T-helper 17 cell (primary cell): ENCODE results near the gene SLC34A2. TPM values are rescaled to one million over a fixed set of nuclear protein-coding genes. Genes with fewer than 3 reads are reported as not detected.
"Not testable (repeated sequence)": the region's sequence is repeated elsewhere in the genome, so short reads cannot be mapped to it uniquely, and the experiment has no call there.

Experiments used
- ATAC-seq: fragments of 150-1000 bp; cut with Tn5 transposase; 2 replicates; pipeline ENCODE4 v1.10.0; 2021; ENCODE audit warnings: mild to moderate bottlenecking, moderate library complexity
- DNase-seq, 3 donors: peaks; one replicate each; pipeline versions ENCODE4 v3.0.0 to v3.0.0-alpha.2; 2020 to 2021
- H3K9me3 ChIP-seq: one replicate; pipeline ENCODE4 v1.7.0; 2013; ENCODE audit warnings: low read length, mild to moderate bottlenecking; ENCODE audit not compliant: control insufficient read depth, poor library complexity, severe bottlenecking
- H3K27ac Mint-ChIP-seq: one replicate; pipeline ENCODE4 v1.8.0; 2022; ENCODE audit warnings: mild to moderate bottlenecking, moderate library complexity, mixed read lengths
- H3K27me3 Mint-ChIP-seq: one replicate; pipeline ENCODE4 v1.8.0; 2022; ENCODE audit warnings: mixed read lengths
- H3K36me3 Mint-ChIP-seq: one replicate; pipeline ENCODE4 v1.8.0; 2022; ENCODE audit warnings: low read depth, mixed read lengths
- H3K4me1 Mint-ChIP-seq: one replicate; pipeline ENCODE4 v1.8.0; 2022; ENCODE audit warnings: mild to moderate bottlenecking, mixed read lengths
- H3K4me3 Mint-ChIP-seq: one replicate; pipeline ENCODE4 v1.8.0; 2022; ENCODE audit warnings: mild to moderate bottlenecking, moderate library complexity, mixed read lengths
- total RNA-seq, 4 donors: library from RNA in 2 of 4; stranded (reverse) in 2 of 4; gene quantifications; one replicate each; pipeline ENCODE4 v1.2.3 and lab custom pipeline; 2022 to 2026

The SLC34A2 gene
- not detected for total RNA-seq
- total RNA-seq (lab: John Stamatoyannopoulos, UW) = 0 reads per million in 2 donors

- DNase-seq = no peak
- H3K4me3 Mint-ChIP-seq = no peak within 1 kb of the TSS
- H3K27ac Mint-ChIP-seq = no peak within 1 kb of the TSS
- H3K27me3 Mint-ChIP-seq = peaks cover 46% of the 10 kb centered on the region
- no peak for ATAC-seq
- H3K9me3 ChIP-seq = no peaks in the 10 kb centered on the region
- peaks cover 5% of the 10 kb centered on the region for H3K4me1 Mint-ChIP-seq
- no peaks in the 10 kb centered on the region for H3K36me3 Mint-ChIP-seq
These were observed at the start of gene SLC34A2 for GRCh38 chr4:25654971-25655963. TSS of gene SLC34A2 (plus strand) at chr4:25655851. CDS start at chr4:25662501, 6,650 bp downstream.

- H3K9me3 ChIP-seq = no peaks in the 10 kb centered on the region
- H3K36me3 Mint-ChIP-seq = no peaks in the 10 kb centered on the region
- H3K27me3 Mint-ChIP-seq = peaks cover 8% of the 10 kb centered on the region
- DNase-seq (no peak), ATAC-seq (no peak)
- H3K4me3 Mint-ChIP-seq = no peak overlapping the region
- H3K27ac Mint-ChIP-seq = no peak overlapping the region
- H3K4me1 Mint-ChIP-seq = peaks cover 3% of the 10 kb centered on the region
These were observed 47.0 kb upstream of the SLC34A2 start for GRCh38 chr4:25608644-25609043.

- Mint-ChIP-seq H3K36me3 (no peaks in the 10 kb centered on the region), H3K27ac (no peak overlapping the region), H3K27me3 (peaks cover 4% of the 10 kb centered on the region), H3K4me3 (no peak overlapping the region), H3K4me1 (peaks cover 3% of the 10 kb centered on the region)
- no peaks in the 10 kb centered on the region for H3K9me3 ChIP-seq
- DNase-seq (no peak), ATAC-seq (no peak)
These were observed 45.7 kb upstream of the SLC34A2 start for GRCh38 chr4:25609976-25610375.

GRCh38 chr4:25613613-25614012 lies 42.0 kb upstream of the SLC34A2 start:
- not testable (repeated sequence) for H3K27me3 Mint-ChIP-seq, H3K4me1 Mint-ChIP-seq, H3K9me3 ChIP-seq

GRCh38 chr4:25614807-25615206 lies 40.8 kb upstream of the SLC34A2 start:
- Mint-ChIP-seq H3K27ac (no peak overlapping the region), H3K36me3 (no peaks in the 10 kb centered on the region)
- no peak for ATAC-seq

More at GRCh38 chr4:25613613-25614012, 42.0 kb upstream of the SLC34A2 start:
- not testable (repeated sequence) for DNase-seq, H3K4me3 Mint-ChIP-seq, ATAC-seq, H3K36me3 Mint-ChIP-seq, H3K27ac Mint-ChIP-seq

GRCh38 chr4:25621027-25621930 lies 34.4 kb upstream of the SLC34A2 start:
- no peak for DNase-seq
- H3K36me3 Mint-ChIP-seq = no peaks in the 10 kb centered on the region
- no peak for ATAC-seq
- H3K4me3 Mint-ChIP-seq = no peak overlapping the region
- no peak overlapping the region for H3K27ac Mint-ChIP-seq
- no peaks in the 10 kb centered on the region for H3K4me1 Mint-ChIP-seq
- no peaks in the 10 kb centered on the region for H3K9me3 ChIP-seq
- peaks cover 24% of the 10 kb centered on the region for H3K27me3 Mint-ChIP-seq

More at GRCh38 chr4:25614807-25615206, 40.8 kb upstream of the SLC34A2 start:
- no peaks in the 10 kb centered on the region for H3K27me3 Mint-ChIP-seq
- no peaks in the 10 kb centered on the region for H3K9me3 ChIP-seq
- DNase-seq = no peak
- H3K4me1 Mint-ChIP-seq = peaks cover 3% of the 10 kb centered on the region
- no peak overlapping the region for H3K4me3 Mint-ChIP-seq

- H3K9me3 ChIP-seq = no peaks in the 10 kb centered on the region
- Mint-ChIP-seq H3K27me3 (peaks cover 24% of the 10 kb centered on the region), H3K4me3 (no peak overlapping the region), H3K27ac (no peak overlapping the region), H3K4me1 (no peaks in the 10 kb centered on the region), H3K36me3 (no peaks in the 10 kb centered on the region)
- ATAC-seq (no peak), DNase-seq (no peak)
These were observed 31.0 kb upstream of the SLC34A2 start for GRCh38 chr4:25624616-25625015.

GRCh38 chr4:25628451-25628850 lies 27.2 kb upstream of the SLC34A2 start:
- no peak overlapping the region for H3K4me3 Mint-ChIP-seq
- H3K27ac Mint-ChIP-seq = no peak overlapping the region
- no peaks in the 10 kb centered on the region for H3K9me3 ChIP-seq
- no peaks in the 10 kb centered on the region for H3K4me1 Mint-ChIP-seq
- H3K36me3 Mint-ChIP-seq = no peaks in the 10 kb centered on the region
- peaks cover 14% of the 10 kb centered on the region for H3K27me3 Mint-ChIP-seq
- no peak for ATAC-seq
- DNase-seq = no peak

GRCh38 chr4:25632135-25632534 lies 23.5 kb upstream of the SLC34A2 start:
- no peaks in the 10 kb centered on the region for H3K36me3 Mint-ChIP-seq
- no peak for ATAC-seq
- no peaks in the 10 kb centered on the region for H3K9me3 ChIP-seq
- no peaks in the 10 kb centered on the region for H3K27me3 Mint-ChIP-seq
- no peaks in the 10 kb centered on the region for H3K4me1 Mint-ChIP-seq
- H3K27ac Mint-ChIP-seq = no peak overlapping the region
- DNase-seq = no peak
- H3K4me3 Mint-ChIP-seq = no peak overlapping the region

- no peaks in the 10 kb centered on the region for H3K9me3 ChIP-seq
- Mint-ChIP-seq H3K4me3 (no peak overlapping the region), H3K4me1 (no peaks in the 10 kb centered on the region), H3K36me3 (no peaks in the 10 kb centered on the region), H3K27me3 (peaks cover 10% of the 10 kb centered on the region), H3K27ac (no peak overlapping the region)
- DNase-seq = no peak
- ATAC-seq = no peak
These were observed 22.1 kb upstream of the SLC34A2 start for GRCh38 chr4:25633541-25633940.

- Mint-ChIP-seq H3K36me3 (no peaks in the 10 kb centered on the region), H3K4me3 (no peak overlapping the region), H3K27ac (no peak overlapping the region), H3K4me1 (no peaks in the 10 kb centered on the region), H3K27me3 (peaks cover 15% of the 10 kb centered on the region)
- ATAC-seq = no peak
- DNase-seq = no peak
- H3K9me3 ChIP-seq = no peaks in the 10 kb centered on the region
These were observed 20.1 kb upstream of the SLC34A2 start for GRCh38 chr4:25635501-25635900.

- DNase-seq (no peak), ATAC-seq (no peak)
- Mint-ChIP-seq H3K4me1 (no peaks in the 10 kb centered on the region), H3K36me3 (no peaks in the 10 kb centered on the region), H3K4me3 (no peak overlapping the region), H3K27me3 (peaks cover 21% of the 10 kb centered on the region), H3K27ac (no peak overlapping the region)
- H3K9me3 ChIP-seq = no peaks in the 10 kb centered on the region
These were observed 17.9 kb upstream of the SLC34A2 start for GRCh38 chr4:25637581-25638220.

GRCh38 chr4:25638221-25638601 lies 17.4 kb upstream of the SLC34A2 start:
- ATAC-seq (no peak), DNase-seq (no peak)
- Mint-ChIP-seq H3K27ac (no peak overlapping the region), H3K36me3 (no peaks in the 10 kb centered on the region), H3K27me3 (peaks cover 21% of the 10 kb centered on the region), H3K4me1 (no peaks in the 10 kb centered on the region), H3K4me3 (no peak overlapping the region)
- no peaks in the 10 kb centered on the region for H3K9me3 ChIP-seq
